ENCODE data around the gene LIN54. TPM values are rescaled to one million over a fixed set of nuclear protein-coding genes. Genes with fewer than 3 reads are reported as not detected.
A peak's percentile ranks its signal among the peaks of the same experiment; 100 is the strongest.

Gene LIN54
- total RNA-seq, 2 donors from 2014 or later: 14.6 to 17.9 TPM

DNA sequence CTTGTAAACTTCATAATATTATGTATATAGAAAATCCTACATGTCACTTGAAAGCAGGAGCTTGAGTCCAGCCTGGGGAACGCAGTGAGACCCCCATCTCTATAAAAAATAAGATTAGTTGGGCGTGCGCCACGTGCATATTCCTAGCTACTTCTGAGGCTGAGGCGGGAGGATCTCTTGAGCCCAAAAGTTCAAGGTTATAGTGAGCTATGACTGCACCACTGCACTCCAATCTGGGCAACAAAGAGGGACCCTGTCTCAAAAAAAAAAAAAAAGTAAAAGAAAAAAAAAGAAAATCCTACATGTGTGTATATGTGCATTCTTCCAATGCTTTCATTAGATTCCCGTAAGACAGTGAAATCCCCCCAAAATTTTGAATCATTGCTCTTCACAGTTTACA is 121.3 kb downstream of the LIN54 start:
- Histone ChIP-seq H3K9ac (ENCODE audit: low read depth in 2 of 2, low read length in 2 of 2) (no peak overlapping the region), H3K36me3 (no peaks in the 10 kb centered on the region), H3K4me1 (no peaks in the 10 kb centered on the region), H3K27ac (no peak overlapping the region), H3K9me3 (no peaks in the 10 kb centered on the region), H3K4me3 (peak overlapping the region; percentile 55), H3K27me3 (no peaks in the 10 kb centered on the region)
- DNase-seq: no peak
- TF ChIP-seq, protein P1, sequence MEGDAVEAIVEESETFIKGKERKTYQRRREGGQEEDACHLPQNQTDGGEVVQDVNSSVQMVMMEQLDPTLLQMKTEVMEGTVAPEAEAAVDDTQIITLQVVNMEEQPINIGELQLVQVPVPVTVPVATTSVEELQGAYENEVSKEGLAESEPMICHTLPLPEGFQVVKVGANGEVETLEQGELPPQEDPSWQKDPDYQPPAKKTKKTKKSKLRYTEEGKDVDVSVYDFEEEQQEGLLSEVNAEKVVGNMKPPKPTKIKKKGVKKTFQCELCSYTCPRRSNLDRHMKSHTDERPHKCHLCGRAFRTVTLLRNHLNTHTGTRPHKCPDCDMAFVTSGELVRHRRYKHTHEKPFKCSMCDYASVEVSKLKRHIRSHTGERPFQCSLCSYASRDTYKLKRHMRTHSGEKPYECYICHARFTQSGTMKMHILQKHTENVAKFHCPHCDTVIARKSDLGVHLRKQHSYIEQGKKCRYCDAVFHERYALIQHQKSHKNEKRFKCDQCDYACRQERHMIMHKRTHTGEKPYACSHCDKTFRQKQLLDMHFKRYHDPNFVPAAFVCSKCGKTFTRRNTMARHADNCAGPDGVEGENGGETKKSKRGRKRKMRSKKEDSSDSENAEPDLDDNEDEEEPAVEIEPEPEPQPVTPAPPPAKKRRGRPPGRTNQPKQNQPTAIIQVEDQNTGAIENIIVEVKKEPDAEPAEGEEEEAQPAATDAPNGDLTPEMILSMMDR (IDR thresholded peaks at IDR 0.05): no peak
- intact Hi-C loops (cut with DNase I): no loop called here

DNA sequence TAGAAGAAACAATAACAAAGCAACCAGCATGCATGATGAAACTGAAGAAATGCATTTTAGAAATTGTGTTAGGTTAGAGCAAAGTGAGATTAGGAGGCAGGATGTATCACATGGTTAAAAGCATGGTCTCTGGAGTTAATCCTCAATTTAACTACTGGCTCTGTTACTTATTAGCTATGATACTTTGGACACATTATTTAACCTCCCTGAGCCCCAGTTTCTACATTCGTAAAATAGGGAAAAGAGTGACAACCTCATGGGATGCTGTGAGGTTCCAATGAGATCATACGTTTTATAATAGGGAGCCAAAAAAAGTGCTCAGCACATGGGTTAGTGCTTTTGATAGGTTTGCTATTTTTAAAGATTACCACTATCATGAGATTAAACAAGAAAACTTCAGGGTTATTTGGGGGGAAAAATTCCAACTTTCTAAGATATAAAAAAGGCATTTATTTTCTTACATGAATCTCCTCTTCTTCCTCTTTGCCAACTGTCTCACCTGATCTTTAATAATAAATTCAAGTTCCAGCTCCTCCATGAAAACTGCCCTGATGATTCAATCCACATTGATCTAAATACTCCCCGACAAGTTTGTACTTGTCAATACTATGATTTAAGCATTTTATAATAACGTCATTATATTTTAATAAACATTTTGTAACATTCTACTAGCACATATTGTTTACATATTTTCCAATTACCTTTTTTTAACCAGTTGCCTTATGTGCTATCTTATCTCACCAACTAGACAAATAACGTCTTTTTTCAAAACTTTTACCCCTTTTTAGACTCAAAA is 124.3 kb downstream of the LIN54 start:
- Histone ChIP-seq H3K36me3 (no peaks in the 10 kb centered on the region), H3K9ac (ENCODE audit: low read depth in 2 of 2, low read length in 2 of 2) (no peak overlapping the region), H3K4me1 (no peaks in the 10 kb centered on the region), H3K27me3 (no peaks in the 10 kb centered on the region), H3K9me3 (no peaks in the 10 kb centered on the region), H3K4me3 (no peak overlapping the region), H3K27ac (no peak overlapping the region)
- intact Hi-C loops (cut with DNase I): no loop called here
- DNase-seq: no peak
- TF ChIP-seq, protein P1 (IDR thresholded peaks at IDR 0.05): no peak

DNA sequence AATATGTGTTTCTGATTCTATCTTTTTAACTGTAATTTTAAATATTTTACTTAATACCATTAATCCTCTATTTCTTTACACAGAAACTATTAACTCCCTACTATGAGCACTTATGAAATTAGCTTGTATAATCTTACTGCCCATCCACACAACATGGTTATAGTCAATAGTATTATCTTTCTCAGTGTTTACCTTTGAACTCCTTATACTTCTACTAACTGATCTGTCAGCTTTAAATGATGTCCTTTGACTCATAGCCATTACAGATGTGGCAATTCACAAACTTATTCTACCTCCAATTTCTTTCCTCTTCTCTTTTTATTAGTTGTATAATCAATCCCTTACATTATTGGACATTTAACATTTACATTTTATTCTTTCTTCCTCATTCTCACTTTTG is 125.2 kb downstream of the LIN54 start:
- Histone ChIP-seq H3K9ac (ENCODE audit: low read depth in 2 of 2, low read length in 2 of 2) (no peak overlapping the region), H3K4me1 (no peaks in the 10 kb centered on the region), H3K27ac (no peak overlapping the region), H3K27me3 (no peaks in the 10 kb centered on the region), H3K36me3 (no peaks in the 10 kb centered on the region), H3K4me3 (no peak overlapping the region), H3K9me3 (no peaks in the 10 kb centered on the region)
- no peak for DNase-seq
- intact Hi-C loops (cut with DNase I): no loop called here
- TF ChIP-seq, protein P1 (IDR thresholded peaks at IDR 0.05): no peak

Other genes starting within 250 kb of the LIN54 start
- 1 to 10 TPM; 2.8 to 4.4 TPM for gene SCD5, start 212.0 kb downstream of the LIN54 start, total RNA-seq
- gene SEC31A, start 119.7 kb downstream of the LIN54 start, total RNA-seq: 100 to 1,000 TPM; 158 to 188 TPM
- 1 to 10 TPM; 3.5 to 4.6 TPM for gene THAP9, start 110.1 kb downstream of the LIN54 start, total RNA-seq
- 10 to 100 TPM; 25.2 to 28.8 TPM for gene COPS4, start 24.4 kb upstream of the LIN54 start, total RNA-seq
- gene PLAC8, start 103.9 kb upstream of the LIN54 start, total RNA-seq: 100 to 1,000 TPM; 246 to 715 TPM

Measured in colonic mucosa (tissue), 4 donors.